DOHH2 (cell line): ENCODE data around the gene HARS1.
"Not testable (repeated sequence)": the region's sequence is repeated elsewhere in the genome, so short reads cannot be mapped to it uniquely, and the experiment has no call there.

Experiments
- H3F3A ChIP-seq: fragments of 200-600 bp; sonication (generic), shearing (Covaris generic); 2 replicates; pipeline ENCODE4 v1.6.0; 2016; ENCODE audit warnings: antibody characterized with exemption, mild to moderate bottlenecking; ENCODE audit not compliant: control insufficient read depth, insufficient read depth
- H3K27ac ChIP-seq: fragments of 200-600 bp; sonication (generic); 2 replicates; pipeline ENCODE4 v1.5.1; 2014; ENCODE audit warnings: low read depth, mild to moderate bottlenecking, low read length, moderate library complexity
- H3K27me3 ChIP-seq: fragments of 200-600 bp; sonication (generic); 2 replicates; pipeline ENCODE4 v1.6.1; 2014; ENCODE audit warnings: mild to moderate bottlenecking, low read length, mixed read lengths; ENCODE audit not compliant: control insufficient read depth
- H3K36me3 ChIP-seq: fragments of 200-600 bp; sonication (generic); 2 replicates; pipeline ENCODE4 v1.6.1; 2014; ENCODE audit warnings: mild to moderate bottlenecking, low read length, moderate library complexity, mixed read lengths; ENCODE audit not compliant: control insufficient read depth
- H3K4me1 ChIP-seq: fragments of 200-600 bp; sonication (generic); 2 replicates; pipeline ENCODE4 v1.6.1; 2014; ENCODE audit warnings: mild to moderate bottlenecking, low read length, mixed read lengths; ENCODE audit not compliant: control insufficient read depth
- H3K4me2 ChIP-seq: fragments of 200-600 bp; sonication (generic); 2 replicates; pipeline ENCODE4 v1.6.0; 2014; ENCODE audit warnings: mild to moderate bottlenecking, low read length, moderate library complexity
- H3K4me3 ChIP-seq: fragments of 200-600 bp; sonication (generic); 2 replicates; pipeline ENCODE4 v1.5.1; 2014; ENCODE audit warnings: mild to moderate bottlenecking, low read length, mixed read lengths
- H3K79me2 ChIP-seq: fragments of 200-600 bp; sonication (generic); 2 replicates; pipeline ENCODE4 v1.6.1; 2014; ENCODE audit warnings: mild to moderate bottlenecking, low read length, mixed read lengths; ENCODE audit not compliant: control insufficient read depth
- H3K9me2 ChIP-seq: fragments of 200-600 bp; sonication (generic); replicated peaks from 2 replicates; pipeline ENCODE4 v1.6.1; 2014; ENCODE audit warnings: mild to moderate bottlenecking, low read length, mixed read lengths; ENCODE audit not compliant: control insufficient read depth
- H3K9me3 ChIP-seq: fragments of 200-600 bp; sonication (generic); 2 replicates; pipeline ENCODE4 v1.6.1; 2014; ENCODE audit warnings: antibody characterized with exemption, low read length, mixed read lengths; ENCODE audit not compliant: control insufficient read depth, insufficient read depth
- H4K20me1 ChIP-seq: fragments of 200-600 bp; sonication (generic); 2 replicates; pipeline ENCODE4 v1.6.0; 2014; ENCODE audit warnings: low read depth, mild to moderate bottlenecking, antibody characterized with exemption, low read length, moderate library complexity; ENCODE audit not compliant: control insufficient read depth, insufficient read depth
- EZH2phosphoT487 ChIP-seq: fragments of 200-600 bp; sonication (generic); IDR thresholded peaks from 2 replicates; pipeline ENCODE4 v1.6.1; 2017; ENCODE audit warnings: borderline replicate concordance, mild to moderate bottlenecking, antibody characterized with exemption, low read length, moderate library complexity, mixed read lengths
- TF ChIP-seq, protein P1 (sequence below): fragments of 200-600 bp; sonication (generic); IDR thresholded peaks from one replicate; pipeline ENCODE4 v1.5.1; 2014; ENCODE audit warnings: antibody characterized with exemption, mild to moderate bottlenecking, low read depth, low read length; ENCODE audit not compliant: poor library complexity, severe bottlenecking

The HARS1 gene

DNA sequence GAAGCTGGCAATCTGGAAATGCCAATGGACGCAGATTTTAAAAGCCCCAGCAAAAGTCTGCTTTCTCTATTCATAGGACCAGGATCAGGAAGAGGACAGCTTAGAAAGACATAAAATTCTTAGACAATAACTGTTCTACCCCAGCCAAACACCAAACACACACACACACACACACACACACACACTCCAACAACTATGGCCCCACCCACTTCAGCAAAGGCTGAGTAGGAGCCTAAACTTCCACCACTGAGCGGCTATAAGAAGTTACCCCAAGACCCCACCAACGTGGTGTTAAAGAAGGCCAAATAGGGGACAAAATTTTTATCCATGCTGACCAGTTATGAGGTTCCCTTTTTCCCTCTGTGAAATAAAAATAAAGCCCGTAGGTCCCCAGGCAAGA, 41.9 kb upstream of the HARS1 start:
- H3K27ac ChIP-seq = no peak overlapping the region
- H4K20me1 ChIP-seq = no peaks in the 10 kb centered on the region
- H3K36me3 ChIP-seq = no peaks in the 10 kb centered on the region
- H3K27me3 ChIP-seq = peaks cover 16% of the 10 kb centered on the region
- no peaks in the 10 kb centered on the region for H3K79me2 ChIP-seq
- TF ChIP-seq, protein P1, sequence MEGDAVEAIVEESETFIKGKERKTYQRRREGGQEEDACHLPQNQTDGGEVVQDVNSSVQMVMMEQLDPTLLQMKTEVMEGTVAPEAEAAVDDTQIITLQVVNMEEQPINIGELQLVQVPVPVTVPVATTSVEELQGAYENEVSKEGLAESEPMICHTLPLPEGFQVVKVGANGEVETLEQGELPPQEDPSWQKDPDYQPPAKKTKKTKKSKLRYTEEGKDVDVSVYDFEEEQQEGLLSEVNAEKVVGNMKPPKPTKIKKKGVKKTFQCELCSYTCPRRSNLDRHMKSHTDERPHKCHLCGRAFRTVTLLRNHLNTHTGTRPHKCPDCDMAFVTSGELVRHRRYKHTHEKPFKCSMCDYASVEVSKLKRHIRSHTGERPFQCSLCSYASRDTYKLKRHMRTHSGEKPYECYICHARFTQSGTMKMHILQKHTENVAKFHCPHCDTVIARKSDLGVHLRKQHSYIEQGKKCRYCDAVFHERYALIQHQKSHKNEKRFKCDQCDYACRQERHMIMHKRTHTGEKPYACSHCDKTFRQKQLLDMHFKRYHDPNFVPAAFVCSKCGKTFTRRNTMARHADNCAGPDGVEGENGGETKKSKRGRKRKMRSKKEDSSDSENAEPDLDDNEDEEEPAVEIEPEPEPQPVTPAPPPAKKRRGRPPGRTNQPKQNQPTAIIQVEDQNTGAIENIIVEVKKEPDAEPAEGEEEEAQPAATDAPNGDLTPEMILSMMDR = no peak
- no peak for TF ChIP-seq EZH2phosphoT487
- H3K4me2 ChIP-seq = no peak overlapping the region
- H3K4me3 ChIP-seq = no peak overlapping the region
- H3K9me2 ChIP-seq = no peaks in the 10 kb centered on the region
- no peaks in the 10 kb centered on the region for H3F3A ChIP-seq
- H3K4me1 ChIP-seq = no peaks in the 10 kb centered on the region
- H3K9me3 ChIP-seq = no peaks in the 10 kb centered on the region

DNA sequence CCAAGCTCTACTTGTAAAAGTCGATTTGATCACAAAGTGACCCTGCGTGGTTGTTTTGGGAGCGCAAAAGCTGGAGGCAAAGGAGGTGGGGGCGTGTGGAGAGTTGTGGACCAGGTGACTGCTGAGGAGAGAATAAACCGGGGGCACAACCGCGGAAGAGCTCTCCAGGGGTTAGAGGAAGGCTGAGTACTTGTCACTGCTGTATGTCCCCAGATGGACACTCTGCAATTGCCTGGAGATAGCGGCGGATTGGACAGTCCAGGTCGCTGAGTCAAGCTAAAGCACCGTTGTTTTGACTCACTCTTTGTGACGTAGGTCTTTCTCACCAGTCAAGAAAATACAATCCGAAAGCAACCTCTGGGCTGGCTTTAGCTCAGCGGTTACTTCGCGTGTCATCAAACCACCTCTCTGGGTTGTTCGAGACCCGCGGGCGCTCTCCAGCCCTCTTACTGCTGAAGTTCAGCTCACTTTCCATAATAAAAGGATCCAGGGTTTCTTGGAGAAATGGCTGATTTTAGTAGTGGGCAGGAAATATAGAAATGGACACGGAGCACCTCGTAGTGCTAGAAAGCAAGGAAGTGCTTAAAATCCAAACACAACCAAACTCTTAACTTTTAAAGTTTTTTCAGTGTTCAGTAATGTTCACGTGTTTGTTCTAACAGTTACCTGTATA, 34.8 kb upstream of the HARS1 start:
- no peaks in the 10 kb centered on the region for H3K36me3 ChIP-seq
- no peak overlapping the region for H3K4me3 ChIP-seq
- H3K79me2 ChIP-seq = no peaks in the 10 kb centered on the region
- no peak for TF ChIP-seq EZH2phosphoT487
- TF ChIP-seq, protein P1 = no peak
- no peak overlapping the region for H3K4me2 ChIP-seq
- no peaks in the 10 kb centered on the region for H4K20me1 ChIP-seq
- no peaks in the 10 kb centered on the region; the same call in 1 of the 2 replicates for H3F3A ChIP-seq
- no peaks in the 10 kb centered on the region for H3K27me3 ChIP-seq
- H3K9me3 ChIP-seq = no peaks in the 10 kb centered on the region
- H3K27ac ChIP-seq = no peak overlapping the region
- H3K9me2 ChIP-seq = no peaks in the 10 kb centered on the region
- no peaks in the 10 kb centered on the region for H3K4me1 ChIP-seq

DNA sequence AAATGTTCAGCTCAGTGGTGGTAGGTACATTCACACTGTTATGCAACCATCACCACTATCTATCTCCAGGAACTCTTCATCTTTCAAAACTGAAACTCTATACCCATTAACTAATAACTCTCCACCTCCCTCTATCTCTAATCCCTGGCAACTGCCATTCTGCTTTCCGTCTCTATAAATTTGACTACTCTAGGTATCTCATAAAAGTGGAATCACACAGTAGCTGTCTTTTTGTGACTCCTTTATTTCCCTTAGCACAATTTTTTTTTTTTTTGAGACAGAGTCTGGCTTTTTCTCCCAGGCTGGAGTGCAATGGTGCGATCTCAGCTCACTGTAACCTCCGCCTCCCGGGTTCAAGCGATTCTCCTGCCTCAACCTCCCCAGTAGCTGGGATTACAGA, 30.2 kb upstream of the HARS1 start:
- H3K9me3 ChIP-seq, H3K36me3 ChIP-seq, H3K4me1 ChIP-seq, H3K27ac ChIP-seq, H3K79me2 ChIP-seq, H3K4me2 ChIP-seq, H3F3A ChIP-seq, H4K20me1 ChIP-seq, H3K9me2 ChIP-seq, H3K27me3 ChIP-seq, H3K4me3 ChIP-seq: not testable (repeated sequence)

DNA sequence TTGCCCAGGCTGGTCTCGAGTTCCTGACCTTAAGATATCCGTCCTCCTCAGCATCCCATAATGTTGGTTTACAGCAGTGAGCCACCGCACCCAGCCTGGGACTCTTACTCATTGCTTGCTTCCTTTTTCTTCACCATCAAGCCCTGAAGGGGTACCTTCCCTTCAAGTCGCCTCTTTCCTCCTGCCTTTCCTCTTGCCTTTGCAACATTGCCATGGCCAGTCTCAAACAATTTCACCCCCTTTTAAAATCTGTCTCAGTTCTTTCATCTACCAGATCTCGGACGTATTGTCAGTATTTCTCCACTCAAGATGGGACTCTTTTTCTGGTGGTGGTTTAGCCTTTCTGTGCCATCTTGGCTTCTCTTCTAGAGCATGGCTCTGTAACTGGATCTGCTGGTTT, 29.6 kb upstream of the HARS1 start:
- H3K4me2 ChIP-seq, H3K79me2 ChIP-seq, H3K36me3 ChIP-seq, H3F3A ChIP-seq, H3K4me1 ChIP-seq, H3K9me3 ChIP-seq, H4K20me1 ChIP-seq, H3K4me3 ChIP-seq, H3K27me3 ChIP-seq, H3K9me2 ChIP-seq, H3K27ac ChIP-seq: not testable (repeated sequence)
